MCF 10A (cell line): Measurements from ENCODE around the gene RELL1. TPM values are rescaled to one million over a fixed set of nuclear protein-coding genes. Genes with fewer than 3 reads are reported as not detected.
A peak's percentile ranks its signal among the peaks of the same experiment; 100 is the strongest.

Experiments
- BruUV-seq: library from RNA; stranded (reverse); fragments of 400-500 nt; replicated peaks from 2 replicates; lab custom pipeline; 2021; lab: Mats Ljungman, UMichigan
- CTCF ChIA-PET: fragments of 300-600 bp; sonication (Branson Sonifier 250); formaldehyde crosslinking; extraction: SDS; loops from one replicate; lab custom pipeline; 2021; ENCODE audit warnings: antibody characterized with exemption, inconsistent platforms; lab: Yijun Ruan, JAX
- POLR2A ChIA-PET: fragments of 300-600, 350-650 bp; sonication (Branson Sonifier 250); formaldehyde crosslinking; extraction: SDS; loops from one replicate; lab custom pipeline; 2020; ENCODE audit warnings: antibody characterized with exemption, inconsistent platforms; lab: Yijun Ruan, JAX
- DNase-seq: peaks from one replicate; pipeline ENCODE4 v3.0.0-alpha.2; 2018; ENCODE audit not compliant: unreplicated experiment
- H3K27ac Mint-ChIP-seq: one replicate; pipeline ENCODE4 v1.8.0; 2022; ENCODE audit warnings: mild to moderate bottlenecking, low read depth, mixed read lengths; ENCODE audit not compliant: unreplicated experiment
- H3K27me3 Mint-ChIP-seq: one replicate; pipeline ENCODE4 v1.8.0; 2022; ENCODE audit warnings: mixed read lengths; ENCODE audit not compliant: insufficient read depth, unreplicated experiment
- H3K36me3 Mint-ChIP-seq: one replicate; pipeline ENCODE4 v1.8.0; 2022; ENCODE audit warnings: mild to moderate bottlenecking, moderate library complexity, mixed read lengths; ENCODE audit not compliant: insufficient read depth, unreplicated experiment
- H3K4me1 Mint-ChIP-seq: one replicate; pipeline ENCODE4 v1.8.0; 2022; ENCODE audit warnings: mixed read lengths; ENCODE audit not compliant: insufficient read depth, unreplicated experiment
- H3K4me3 Mint-ChIP-seq: one replicate; pipeline ENCODE4 v1.8.0; 2022; ENCODE audit warnings: mild to moderate bottlenecking, moderate library complexity, mixed read lengths; ENCODE audit not compliant: unreplicated experiment
- H3K9me3 Mint-ChIP-seq: one replicate; pipeline ENCODE4 v1.8.0; 2022; ENCODE audit warnings: mixed read lengths; ENCODE audit not compliant: unreplicated experiment
- CTCF ChIP-seq: fragments of 200-600 bp; IDR thresholded peaks from one replicate; pipeline ENCODE4 v1.8.0; 2022; ENCODE audit warnings: antibody characterized with exemption, mild to moderate bottlenecking; ENCODE audit not compliant: unreplicated experiment
- intact Hi-C: fragments of 100-400 bp; cut with micrococcal nuclease; formaldehyde crosslinking; loops from 2 replicates; pipeline ENCODE4 v1.14.1; 2022
- total RNA-seq: library from RNA; stranded (reverse); gene quantifications from 2 replicates; pipeline ENCODE4 v1.2.3, GENCODE V29; 2022

The RELL1 gene
- total RNA-seq, 1 experiment from 2014 or later = 28.6 TPM

GRCh38 chr4:37602454-37603069 lies 83.6 kb downstream of the RELL1 start:
- ChIA-PET CTCF (interaction anchor here (0.6 to 5.5 kb wide), 66 partner anchors 9 to 965 kb away, joined by 3 to 110 read pairs (median 5); partner anchors contain the start of gene PGM2), POLR2A (interaction anchor here (0.6 to 1.3 kb wide), 4 partner anchors 87 to 223 kb away, joined by 3 read pairs; partner anchors contain the start of gene PGM2)
- H3K27ac Mint-ChIP-seq = no peak overlapping the region
- H3K4me1 Mint-ChIP-seq = peaks cover 23% of the 10 kb centered on the region
- DNase-seq = no peak
- no peaks in the 10 kb centered on the region for H3K27me3 Mint-ChIP-seq
- intact Hi-C loops = loop anchor here (1.0 to 5.0 kb wide), 7 partner anchors 46 to 435 kb away; a partner anchor contains a TSS
- H3K4me3 Mint-ChIP-seq = no peak overlapping the region
- no peaks in the 10 kb centered on the region for H3K36me3 Mint-ChIP-seq
- TF ChIP-seq CTCF = no peak
- no peaks in the 10 kb centered on the region for H3K9me3 Mint-ChIP-seq
- no TSS peak for BruUV-seq

- ChIA-PET CTCF (interaction anchor here (0.5 to 5.5 kb wide), 24 partner anchors 11 to 1444 kb away, joined by 3 to 110 read pairs (median 4); no protein-coding TSS in a partner anchor), POLR2A (interaction anchor here (0.9 to 1.3 kb wide), 4 partner anchors 9 to 160 kb away, joined by 3 to 4 read pairs (median 3); no protein-coding TSS in a partner anchor)
- intact Hi-C loops = loop anchor here (5.0 kb wide), 2 partner anchors 66 to 436 kb away; no protein-coding TSS in a partner anchor
- TF ChIP-seq CTCF = no peak
- Mint-ChIP-seq H3K4me1 (peaks cover 23% of the 10 kb centered on the region), H3K36me3 (no peaks in the 10 kb centered on the region), H3K9me3 (no peaks in the 10 kb centered on the region), H3K27ac (peak overlapping the region; percentile 33), H3K4me3 (no peak overlapping the region), H3K27me3 (no peaks in the 10 kb centered on the region)
- BruUV-seq = no TSS peak
- DNase-seq = peak; percentile 90
Measured at GRCh38 chr4:37601531-37601930, 84.6 kb downstream of the RELL1 start.

- no peak for TF ChIP-seq CTCF
- Mint-ChIP-seq H3K9me3 (no peaks in the 10 kb centered on the region), H3K36me3 (no peaks in the 10 kb centered on the region), H3K27ac (no peak overlapping the region), H3K27me3 (no peaks in the 10 kb centered on the region), H3K4me1 (peaks cover 16% of the 10 kb centered on the region), H3K4me3 (no peak overlapping the region)
- DNase-seq = no peak
- POLR2A ChIA-PET = interaction anchor here (0.7 kb wide), 1 partner anchor 470 kb away, joined by 3 read pairs; no protein-coding TSS in a partner anchor
- CTCF ChIA-PET = interaction anchor here (0.8 to 1.4 kb wide), 3 partner anchors 61 to 203 kb away, joined by 3 to 6 read pairs (median 5); a partner anchor contains a TSS
- BruUV-seq = no TSS peak
- intact Hi-C loops = no loop called here
Measured at GRCh38 chr4:37599092-37599790, 86.9 kb downstream of the RELL1 start.

- H3K36me3 Mint-ChIP-seq = no peaks in the 10 kb centered on the region
- POLR2A ChIA-PET = no interaction called here
- CTCF ChIA-PET = interaction anchor here (0.6 to 1.0 kb wide), 3 partner anchors 13 to 198 kb away, joined by 3 to 6 read pairs (median 3); no protein-coding TSS in a partner anchor
- DNase-seq = no peak
- H3K9me3 Mint-ChIP-seq = no peaks in the 10 kb centered on the region
- intact Hi-C loops = no loop called here
- H3K4me3 Mint-ChIP-seq = no peak overlapping the region
- no peak overlapping the region for H3K27ac Mint-ChIP-seq
- no peak for TF ChIP-seq CTCF
- peaks cover 9% of the 10 kb centered on the region for H3K4me1 Mint-ChIP-seq
- H3K27me3 Mint-ChIP-seq = no peaks in the 10 kb centered on the region
- BruUV-seq = no TSS peak
Measured at GRCh38 chr4:37597034-37597433, 89.1 kb downstream of the RELL1 start.
